ENCODE data around the gene C4orf50. TPM values are rescaled to one million over a fixed set of nuclear protein-coding genes. Genes with fewer than 3 reads are reported as not detected.
"Not testable (repeated sequence)": the region's sequence is repeated elsewhere in the genome, so short reads cannot be mapped to it uniquely, and the experiment has no call there.

Gene C4orf50
- total RNA-seq, 1 experiment from 2014 or later: 0.02 TPM

- no peak for DNase-seq (ENCODE audit: low spot score)
These were observed 48.9 kb downstream of the C4orf50 start for GRCh38 chr4:5969336-5969735.

- no peak for DNase-seq (ENCODE audit: low spot score)
These were observed 50.0 kb downstream of the C4orf50 start for GRCh38 chr4:5968246-5968645.

- DNase-seq (ENCODE audit: low spot score): no peak
These were observed 50.4 kb downstream of the C4orf50 start for GRCh38 chr4:5967783-5968182.

GRCh38 chr4:5965225-5965624 is 53.0 kb downstream of the C4orf50 start:
- DNase-seq (ENCODE audit: low spot score): no peak

- no peak for DNase-seq (ENCODE audit: low spot score)
These were observed 54.2 kb downstream of the C4orf50 start for GRCh38 chr4:5964030-5964429.

GRCh38 chr4:5963611-5964010 is 54.6 kb downstream of the C4orf50 start:
- DNase-seq (ENCODE audit: low spot score): no peak

GRCh38 chr4:5962416-5962815 is 55.8 kb downstream of the C4orf50 start:
- DNase-seq (ENCODE audit: low spot score): no peak

GRCh38 chr4:5960252-5960880 is 57.9 kb downstream of the C4orf50 start:
- DNase-seq (ENCODE audit: low spot score): no peak

- no peak for DNase-seq (ENCODE audit: low spot score)
These were observed 58.8 kb downstream of the C4orf50 start for GRCh38 chr4:5959211-5959982.

GRCh38 chr4:5958199-5958735 is 60.0 kb downstream of the C4orf50 start:
- no peak for DNase-seq (ENCODE audit: low spot score)

GRCh38 chr4:5957076-5957475 is 61.2 kb downstream of the C4orf50 start:
- DNase-seq (ENCODE audit: low spot score): no peak

GRCh38 chr4:5956285-5957021 is 61.8 kb downstream of the C4orf50 start:
- DNase-seq (ENCODE audit: low spot score): no peak

- DNase-seq (ENCODE audit: low spot score): no peak
These were observed 62.4 kb downstream of the C4orf50 start for GRCh38 chr4:5955856-5956255.

GRCh38 chr4:5955201-5955821 is 62.9 kb downstream of the C4orf50 start:
- no peak for DNase-seq (ENCODE audit: low spot score)

- no peak for DNase-seq (ENCODE audit: low spot score)
These were observed 64.0 kb downstream of the C4orf50 start for GRCh38 chr4:5954056-5954760.

- no peak for DNase-seq (ENCODE audit: low spot score)
These were observed 65.0 kb downstream of the C4orf50 start for GRCh38 chr4:5952975-5953951.

- DNase-seq (ENCODE audit: low spot score): no peak
These were observed 65.8 kb downstream of the C4orf50 start for GRCh38 chr4:5952286-5952974.

- DNase-seq (ENCODE audit: low spot score): not testable (repeated sequence)
These were observed 71.6 kb downstream of the C4orf50 start for GRCh38 chr4:5946653-5947052.

- DNase-seq (ENCODE audit: low spot score): no peak
These were observed 72.3 kb downstream of the C4orf50 start for GRCh38 chr4:5945936-5946335.

- no peak for DNase-seq (ENCODE audit: low spot score)
These were observed 73.1 kb downstream of the C4orf50 start for GRCh38 chr4:5945171-5945570.

All from H4 (cell line).